ENCODE results near the gene GFI1.
A peak's percentile ranks its signal among the peaks of the same experiment; 100 is the strongest.
"Not testable (repeated sequence)": the region's sequence is repeated elsewhere in the genome, so short reads cannot be mapped to it uniquely, and the experiment has no call there.

The GFI1 gene

GRCh38 chr1:92464588-92465255 is 22.0 kb downstream of the GFI1 start:
- DNase-seq, result no peak

- no peak for DNase-seq
Observed at GRCh38 chr1:92461364-92462097, 25.2 kb downstream of the GFI1 start.

- DNase-seq, result no peak
Observed at GRCh38 chr1:92459871-92460320, 26.8 kb downstream of the GFI1 start.

- DNase-seq, result no peak
Observed at GRCh38 chr1:92458146-92458545, 28.6 kb downstream of the GFI1 start.

- DNase-seq, result no peak
Observed at GRCh38 chr1:92447976-92448375, 38.7 kb downstream of the GFI1 start.

GRCh38 chr1:92447033-92447681 is 39.6 kb downstream of the GFI1 start:
- no peak for DNase-seq

GRCh38 chr1:92446546-92446945 is 40.2 kb downstream of the GFI1 start:
- no peak for DNase-seq

- DNase-seq, result no peak
Observed at GRCh38 chr1:92445865-92446264, 40.9 kb downstream of the GFI1 start.

GRCh38 chr1:92444351-92444750 is 42.4 kb downstream of the GFI1 start:
- no peak for DNase-seq

GRCh38 chr1:92443893-92444292 is 42.8 kb downstream of the GFI1 start:
- DNase-seq, result no peak

GRCh38 chr1:92442351-92442750 is 44.4 kb downstream of the GFI1 start:
- DNase-seq, result no peak

GRCh38 chr1:92441697-92442342 is 44.9 kb downstream of the GFI1 start:
- no peak for DNase-seq

GRCh38 chr1:92441316-92441696 is 45.4 kb downstream of the GFI1 start:
- DNase-seq, result no peak

GRCh38 chr1:92439291-92439690 is 47.4 kb downstream of the GFI1 start:
- DNase-seq, result no peak

- not testable (repeated sequence) for DNase-seq
Observed at GRCh38 chr1:92434572-92434971, 52.2 kb downstream of the GFI1 start.

GRCh38 chr1:92430030-92430429 is 56.7 kb downstream of the GFI1 start:
- no peak for DNase-seq

GRCh38 chr1:92425617-92426016 is 61.1 kb downstream of the GFI1 start:
- DNase-seq, result peak; percentile 11
